ENCODE results near the gene RYR1.

DNA sequence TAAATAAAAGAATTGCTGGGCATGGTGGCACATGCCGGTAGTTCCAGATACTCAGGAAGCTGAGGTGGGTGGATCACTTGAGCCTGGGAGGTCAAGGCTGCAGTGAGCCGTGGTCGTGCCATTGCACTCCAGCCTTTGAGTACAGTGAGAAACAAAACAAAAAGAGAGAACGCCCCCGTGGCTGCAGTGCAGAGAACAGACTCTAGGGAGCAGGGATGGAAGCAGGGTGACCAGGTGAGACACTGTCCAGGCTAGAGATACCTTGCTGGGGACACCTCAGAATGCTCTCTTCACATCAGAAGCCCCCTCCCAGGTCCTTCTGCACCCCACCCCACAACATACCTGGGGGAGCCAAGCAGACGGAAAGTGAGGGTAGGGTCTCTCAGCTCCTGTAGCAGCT is 159.4 kb downstream of the RYR1 start:
- TF ChIP-seq, protein P1, sequence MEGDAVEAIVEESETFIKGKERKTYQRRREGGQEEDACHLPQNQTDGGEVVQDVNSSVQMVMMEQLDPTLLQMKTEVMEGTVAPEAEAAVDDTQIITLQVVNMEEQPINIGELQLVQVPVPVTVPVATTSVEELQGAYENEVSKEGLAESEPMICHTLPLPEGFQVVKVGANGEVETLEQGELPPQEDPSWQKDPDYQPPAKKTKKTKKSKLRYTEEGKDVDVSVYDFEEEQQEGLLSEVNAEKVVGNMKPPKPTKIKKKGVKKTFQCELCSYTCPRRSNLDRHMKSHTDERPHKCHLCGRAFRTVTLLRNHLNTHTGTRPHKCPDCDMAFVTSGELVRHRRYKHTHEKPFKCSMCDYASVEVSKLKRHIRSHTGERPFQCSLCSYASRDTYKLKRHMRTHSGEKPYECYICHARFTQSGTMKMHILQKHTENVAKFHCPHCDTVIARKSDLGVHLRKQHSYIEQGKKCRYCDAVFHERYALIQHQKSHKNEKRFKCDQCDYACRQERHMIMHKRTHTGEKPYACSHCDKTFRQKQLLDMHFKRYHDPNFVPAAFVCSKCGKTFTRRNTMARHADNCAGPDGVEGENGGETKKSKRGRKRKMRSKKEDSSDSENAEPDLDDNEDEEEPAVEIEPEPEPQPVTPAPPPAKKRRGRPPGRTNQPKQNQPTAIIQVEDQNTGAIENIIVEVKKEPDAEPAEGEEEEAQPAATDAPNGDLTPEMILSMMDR (IDR thresholded peaks at IDR 0.05 in 2 of 3, conservative IDR thresholded peaks at IDR 0.05 in 1 of 3; ENCODE audit: control insufficient read depth in 2 of 3, extremely low read depth in 1 of 3, insufficient read depth in 1 of 3, low read depth in 3 of 3, low read length in 3 of 3): no peak
- TF ChIP-seq DPF2 (IDR thresholded peaks at IDR 0.05): no peak
- TF ChIP-seq NFIC (IDR thresholded peaks at IDR 0.05; ENCODE audit: low read depth, low read length): no peak
- TF ChIP-seq CREM (IDR thresholded peaks at IDR 0.05; ENCODE audit: low read depth): no peak
- no peak for TF ChIP-seq EZH2 (IDR thresholded peaks at IDR 0.05; ENCODE audit: borderline replicate concordance, control insufficient read depth, low read depth, low read length)
